AG09319 (cell line): Measurements from ENCODE around the gene TNS4.

Source experiments
- DNase-seq: peaks from one replicate; pipeline ENCODE4 v3.0.0-alpha.2; 2010; ENCODE audit warnings: low read depth; ENCODE audit errors: extremely low read depth
- TF ChIP-seq, protein P1 (sequence below): IDR thresholded peaks from 2 replicates; pipeline ENCODE4 v1.5.1; 2011; ENCODE audit warnings: low read depth, mild to moderate bottlenecking, inconsistent platforms, low read length, moderate library complexity

TNS4 gene

DNA sequence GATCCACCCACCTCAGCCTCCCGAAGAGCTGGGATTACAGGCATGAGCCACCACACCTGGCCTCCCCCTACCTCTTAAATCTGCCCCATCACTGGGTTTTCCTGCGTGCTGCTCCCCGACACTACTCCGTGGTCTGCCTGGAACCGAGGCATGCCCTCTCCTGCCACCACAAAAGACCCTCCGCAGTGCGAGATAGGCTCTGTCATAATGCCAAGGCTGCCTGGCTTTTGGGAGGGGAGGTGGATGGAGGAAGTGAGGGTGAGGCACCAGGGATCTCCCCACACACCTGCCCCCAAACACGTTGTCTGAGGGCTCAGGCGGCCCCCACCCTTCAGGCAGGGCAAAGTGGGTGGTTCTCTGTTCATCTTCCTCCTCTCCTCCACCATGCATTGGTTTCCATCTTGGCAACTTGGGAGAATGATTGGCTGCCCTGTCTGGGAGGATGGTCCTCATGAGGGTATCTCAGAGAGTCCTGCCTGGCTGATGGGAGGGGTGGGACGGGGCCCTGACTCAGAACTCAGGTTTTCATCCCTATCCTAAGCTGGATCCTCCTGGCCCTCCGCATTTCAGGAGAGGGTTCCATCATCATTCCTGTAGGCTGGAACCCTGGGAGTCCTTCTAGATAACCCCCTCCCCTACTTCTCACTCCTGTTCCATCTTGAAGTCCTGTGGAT is 35.0 kb downstream of the TNS4 start:
- TF ChIP-seq, protein P1, sequence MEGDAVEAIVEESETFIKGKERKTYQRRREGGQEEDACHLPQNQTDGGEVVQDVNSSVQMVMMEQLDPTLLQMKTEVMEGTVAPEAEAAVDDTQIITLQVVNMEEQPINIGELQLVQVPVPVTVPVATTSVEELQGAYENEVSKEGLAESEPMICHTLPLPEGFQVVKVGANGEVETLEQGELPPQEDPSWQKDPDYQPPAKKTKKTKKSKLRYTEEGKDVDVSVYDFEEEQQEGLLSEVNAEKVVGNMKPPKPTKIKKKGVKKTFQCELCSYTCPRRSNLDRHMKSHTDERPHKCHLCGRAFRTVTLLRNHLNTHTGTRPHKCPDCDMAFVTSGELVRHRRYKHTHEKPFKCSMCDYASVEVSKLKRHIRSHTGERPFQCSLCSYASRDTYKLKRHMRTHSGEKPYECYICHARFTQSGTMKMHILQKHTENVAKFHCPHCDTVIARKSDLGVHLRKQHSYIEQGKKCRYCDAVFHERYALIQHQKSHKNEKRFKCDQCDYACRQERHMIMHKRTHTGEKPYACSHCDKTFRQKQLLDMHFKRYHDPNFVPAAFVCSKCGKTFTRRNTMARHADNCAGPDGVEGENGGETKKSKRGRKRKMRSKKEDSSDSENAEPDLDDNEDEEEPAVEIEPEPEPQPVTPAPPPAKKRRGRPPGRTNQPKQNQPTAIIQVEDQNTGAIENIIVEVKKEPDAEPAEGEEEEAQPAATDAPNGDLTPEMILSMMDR = no peak
- no peak for DNase-seq

DNA sequence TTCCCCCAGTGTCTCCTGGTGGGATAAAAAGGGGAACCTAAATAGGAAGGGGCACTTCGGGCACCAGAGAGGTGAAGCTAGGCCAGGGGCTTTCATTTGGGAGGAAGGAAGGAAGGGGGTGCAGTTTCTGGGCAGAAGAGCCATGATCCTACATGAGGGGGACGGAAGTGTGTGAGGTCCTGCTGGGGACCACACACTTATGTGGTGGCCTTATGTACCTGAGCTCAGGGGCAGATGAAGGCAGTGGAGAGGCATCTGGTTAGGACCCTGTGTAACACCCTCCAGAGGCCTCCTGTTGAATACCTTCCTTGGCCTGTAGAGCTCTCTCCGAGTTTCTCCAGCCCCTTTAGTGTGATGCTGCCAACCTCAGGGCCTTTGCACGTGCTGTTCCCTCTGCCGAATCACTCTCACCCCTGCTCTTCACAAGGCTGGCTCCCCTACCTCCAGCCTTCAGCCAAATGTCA is 37.0 kb downstream of the TNS4 start:
- no peak for DNase-seq
- TF ChIP-seq, protein P1 = no peak; the same call in 1 of the 2 replicates

DNA sequence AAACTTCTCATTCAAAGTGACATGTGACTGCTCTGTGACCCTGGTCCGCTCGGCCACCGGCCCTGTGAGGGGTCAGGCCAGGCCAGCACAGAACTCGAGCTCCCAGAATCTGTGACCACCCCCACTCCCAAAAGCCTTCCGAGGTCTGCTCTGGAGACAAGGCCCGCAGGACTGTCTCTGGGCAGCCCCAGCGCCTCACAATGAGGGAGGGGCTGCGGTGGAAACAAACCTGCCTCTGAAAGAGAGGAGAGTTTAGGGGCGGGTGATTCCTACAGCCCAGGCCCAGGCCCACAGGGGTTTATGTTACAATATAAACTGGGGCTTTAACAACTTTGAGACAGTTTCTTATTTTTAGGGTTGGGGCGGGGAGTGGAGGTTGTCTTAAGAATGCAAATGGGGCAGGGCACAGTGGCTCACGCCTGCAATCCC is 38.3 kb downstream of the TNS4 start:
- TF ChIP-seq, protein P1 = no peak
- no peak for DNase-seq

DNA sequence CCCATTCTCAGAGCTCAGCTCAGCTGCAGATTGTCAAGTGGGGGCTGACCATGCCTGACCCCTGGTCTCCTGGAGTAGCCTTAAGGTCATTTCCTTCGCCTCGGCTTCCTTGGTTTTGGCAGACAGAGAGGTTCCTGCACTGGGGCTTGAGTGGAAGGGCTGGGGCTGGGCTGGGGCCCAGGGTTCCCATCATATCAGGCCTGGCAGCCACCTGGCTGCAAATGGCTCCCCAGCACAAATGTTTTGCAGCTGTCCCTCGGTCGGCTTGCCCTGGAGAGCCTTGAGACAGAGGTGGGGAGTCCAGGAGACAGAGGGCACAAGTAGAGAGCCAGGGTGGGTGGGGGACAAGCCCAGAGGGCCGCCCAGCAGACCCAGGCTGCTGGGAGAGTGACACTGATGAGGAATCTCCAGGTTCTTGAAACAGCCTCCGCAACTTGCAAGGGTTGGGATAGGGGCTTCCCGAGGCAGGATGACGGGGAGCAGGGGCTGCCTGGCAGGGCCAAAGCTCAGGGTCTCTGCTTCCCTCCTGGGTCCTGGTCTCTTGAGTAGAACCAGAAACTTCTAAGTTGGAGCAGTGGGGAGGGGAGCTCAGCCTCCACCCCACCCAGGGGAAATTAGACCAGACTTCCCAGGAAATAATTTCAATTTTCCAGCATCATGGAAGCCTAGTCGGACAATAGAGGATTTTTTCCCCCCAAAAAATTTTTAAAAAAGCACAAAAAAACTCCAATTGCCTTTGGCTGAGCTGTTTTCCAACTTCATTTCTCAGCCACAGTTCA is 38.9 kb downstream of the TNS4 start:
- TF ChIP-seq, protein P1 = no peak
- no peak for DNase-seq

DNA sequence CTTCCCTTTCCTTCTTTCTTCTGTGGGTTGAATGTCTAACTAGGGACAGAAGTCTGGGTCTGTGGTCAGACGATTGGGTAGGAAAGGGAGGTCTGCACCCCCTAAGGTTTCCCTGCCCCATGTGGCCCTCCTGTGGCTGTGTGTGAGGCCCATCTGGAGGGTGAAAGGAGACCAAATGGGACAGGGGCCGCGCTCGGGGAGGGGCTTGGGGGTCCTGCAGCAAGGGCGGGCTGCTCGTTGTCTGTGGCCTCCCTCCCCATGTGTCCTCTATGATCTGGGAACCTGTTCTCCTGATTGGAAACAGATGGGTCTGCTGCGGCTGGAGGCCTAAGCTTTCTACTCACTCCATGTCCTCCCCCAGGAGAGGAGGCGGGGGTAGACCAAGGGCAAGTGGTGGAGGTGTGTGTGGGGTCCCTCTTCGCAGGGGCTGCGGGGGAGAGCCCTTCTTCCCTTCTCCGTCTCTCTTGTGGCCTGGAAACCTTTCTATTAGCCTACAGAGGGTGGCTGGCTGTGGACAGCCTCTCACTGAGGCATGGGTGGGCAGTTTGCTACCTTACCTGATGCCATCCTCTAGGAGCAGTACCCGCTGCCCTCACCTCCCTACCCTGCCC is 39.6 kb downstream of the TNS4 start:
- no peak for DNase-seq
- TF ChIP-seq, protein P1 = no peak

DNA sequence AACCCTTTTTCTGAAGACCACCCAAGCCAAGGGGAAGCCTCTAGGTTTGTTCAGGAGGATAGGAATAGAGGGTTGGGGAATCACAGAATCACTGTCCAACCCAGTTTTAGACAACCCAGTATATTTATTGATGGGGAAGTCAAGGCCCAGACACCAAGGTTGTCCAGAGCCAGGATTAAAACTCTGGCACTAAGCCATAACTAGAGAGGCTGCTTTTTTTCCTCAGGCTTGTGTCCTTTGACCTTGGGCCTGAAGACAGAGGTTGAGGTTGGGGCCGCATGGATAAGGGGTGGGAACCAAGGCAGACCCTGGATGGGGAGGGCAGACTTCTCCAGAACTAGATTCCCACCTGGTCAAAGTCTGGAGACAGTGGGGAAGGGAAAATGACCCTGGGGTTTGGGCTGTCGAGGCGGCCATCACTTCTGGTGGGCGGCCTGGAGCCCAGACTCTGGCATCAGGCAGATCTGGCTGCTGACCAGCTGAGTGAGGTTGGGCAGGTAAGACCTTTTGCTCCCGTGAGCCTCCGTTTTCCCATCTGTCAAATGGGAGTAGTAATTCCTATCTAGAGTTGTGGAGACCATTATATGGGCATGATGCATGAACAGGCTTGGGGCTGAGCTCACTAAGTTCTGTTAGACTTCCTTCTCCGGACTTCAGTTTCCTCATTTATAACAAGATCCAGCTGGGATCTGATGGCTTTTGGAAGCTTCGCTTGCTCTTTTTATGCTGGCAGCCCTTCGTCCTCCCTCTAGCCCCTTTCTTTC is 40.3 kb downstream of the TNS4 start:
- DNase-seq = no peak
- TF ChIP-seq, protein P1 = no peak
